OCI-LY3 (cell line): ENCODE results near the gene TBC1D5.

ENCODE experiments used
- EZH2phosphoT487 ChIP-seq: fragments of 200-600 bp; shearing (Covaris generic); IDR thresholded peaks from 2 replicates; pipeline ENCODE4 v1.6.1; 2018; ENCODE audit warnings: antibody characterized with exemption, mixed run types, low read depth
- TF ChIP-seq, protein P1 (sequence below): fragments of 200-600, 300-600 bp; sonication (generic); IDR thresholded peaks from 2 replicates; pipeline ENCODE4 v1.5.1; 2014; ENCODE audit warnings: antibody characterized with exemption, low read length, low read depth

DNA sequence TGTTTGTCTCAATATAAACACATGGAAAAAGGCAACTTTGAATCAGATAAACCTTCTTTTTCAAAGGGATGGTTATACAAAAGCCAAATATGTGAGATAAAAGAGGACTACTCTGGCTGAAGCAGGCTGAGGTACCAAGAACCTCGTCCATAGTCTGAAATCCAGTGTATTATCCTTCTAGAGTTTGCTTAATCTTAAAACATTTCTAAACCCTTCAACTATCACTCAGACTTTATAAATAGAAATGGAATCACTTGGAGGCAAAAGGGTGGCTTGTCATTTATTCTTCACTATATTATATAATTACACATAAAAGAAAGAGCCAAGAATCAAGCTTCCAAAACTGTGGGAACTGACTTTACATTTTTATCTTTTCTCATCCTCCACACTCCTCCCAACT is 554.1 kb downstream of the TBC1D5 start:
- TF ChIP-seq EZH2phosphoT487 = no peak
- TF ChIP-seq, protein P1, sequence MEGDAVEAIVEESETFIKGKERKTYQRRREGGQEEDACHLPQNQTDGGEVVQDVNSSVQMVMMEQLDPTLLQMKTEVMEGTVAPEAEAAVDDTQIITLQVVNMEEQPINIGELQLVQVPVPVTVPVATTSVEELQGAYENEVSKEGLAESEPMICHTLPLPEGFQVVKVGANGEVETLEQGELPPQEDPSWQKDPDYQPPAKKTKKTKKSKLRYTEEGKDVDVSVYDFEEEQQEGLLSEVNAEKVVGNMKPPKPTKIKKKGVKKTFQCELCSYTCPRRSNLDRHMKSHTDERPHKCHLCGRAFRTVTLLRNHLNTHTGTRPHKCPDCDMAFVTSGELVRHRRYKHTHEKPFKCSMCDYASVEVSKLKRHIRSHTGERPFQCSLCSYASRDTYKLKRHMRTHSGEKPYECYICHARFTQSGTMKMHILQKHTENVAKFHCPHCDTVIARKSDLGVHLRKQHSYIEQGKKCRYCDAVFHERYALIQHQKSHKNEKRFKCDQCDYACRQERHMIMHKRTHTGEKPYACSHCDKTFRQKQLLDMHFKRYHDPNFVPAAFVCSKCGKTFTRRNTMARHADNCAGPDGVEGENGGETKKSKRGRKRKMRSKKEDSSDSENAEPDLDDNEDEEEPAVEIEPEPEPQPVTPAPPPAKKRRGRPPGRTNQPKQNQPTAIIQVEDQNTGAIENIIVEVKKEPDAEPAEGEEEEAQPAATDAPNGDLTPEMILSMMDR = no peak
